ENCODE results near the gene DAP3. TPM values are rescaled to one million over a fixed set of nuclear protein-coding genes. Genes with fewer than 3 reads are reported as not detected.
A peak's percentile ranks its signal among the peaks of the same experiment; 100 is the strongest.

The DAP3 gene
- total and polyA plus RNA-seq, 9 of the 15 experiments (the other 6 are each of a cell fraction or from before 2014, with no cell fraction given), result 155 to 484 (median 298) TPM

- TF ChIP-seq, protein P1, sequence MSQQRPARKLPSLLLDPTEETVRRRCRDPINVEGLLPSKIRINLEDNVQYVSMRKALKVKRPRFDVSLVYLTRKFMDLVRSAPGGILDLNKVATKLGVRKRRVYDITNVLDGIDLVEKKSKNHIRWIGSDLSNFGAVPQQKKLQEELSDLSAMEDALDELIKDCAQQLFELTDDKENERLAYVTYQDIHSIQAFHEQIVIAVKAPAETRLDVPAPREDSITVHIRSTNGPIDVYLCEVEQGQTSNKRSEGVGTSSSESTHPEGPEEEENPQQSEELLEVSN (IDR thresholded peaks at IDR 0.05; ENCODE audit: borderline replicate concordance in 1 of 2, extremely low read depth in 1 of 2, insufficient read depth in 1 of 2, insufficient read length in 1 of 2, low read depth in 1 of 2, low read length in 1 of 2, poor library complexity in 1 of 2, severe bottlenecking in 1 of 2), result peak in 1 of 2 experiments; percentile 43
- TF ChIP-seq, protein P2, sequence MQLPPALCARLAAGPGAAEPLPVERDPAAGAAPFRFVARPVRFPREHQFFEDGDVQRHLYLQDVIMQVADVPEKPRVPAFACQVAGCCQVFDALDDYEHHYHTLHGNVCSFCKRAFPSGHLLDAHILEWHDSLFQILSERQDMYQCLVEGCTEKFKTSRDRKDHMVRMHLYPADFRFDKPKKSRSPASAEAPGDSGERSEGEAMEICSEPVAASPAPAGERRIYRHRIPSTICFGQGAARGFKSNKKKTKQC (CRISPR knock-in tag; IDR thresholded peaks at IDR 0.05), result peak; percentile 26; the same call in 1 of the 2 replicates
- TF ChIP-seq ZNF133 (CRISPR knock-in tag; IDR thresholded peaks at IDR 0.05), result no peak; the same call in 1 of the 2 replicates
- no peak for TF ChIP-seq E4F1 (CRISPR knock-in tag; IDR thresholded peaks at IDR 0.05; ENCODE audit: borderline replicate concordance)
- TF ChIP-seq ELF4 (CRISPR knock-in tag; IDR thresholded peaks at IDR 0.05), result peak; percentile 6; the same call in 1 of the 2 replicates
- TF ChIP-seq PBX2 (CRISPR knock-in tag; IDR thresholded peaks at IDR 0.05; ENCODE audit: low read depth), result no peak
- TF ChIP-seq PBX2 (tag; conservative IDR thresholded peaks at IDR 0.05; ENCODE audit: low read depth), result no peak
- no peak for TF ChIP-seq SMAD2 (IDR thresholded peaks at IDR 0.05; ENCODE audit: low read depth, low read length)
- TF ChIP-seq ZNF445 (CRISPR knock-in tag; IDR thresholded peaks at IDR 0.05; ENCODE audit: low read depth), result no peak
- no peak for TF ChIP-seq NR2C2 (CRISPR knock-in tag; IDR thresholded peaks at IDR 0.05)
- peak; percentile 73; the same call in 1 of the 2 replicates for TF ChIP-seq NR2C2 (tag; IDR thresholded peaks at IDR 0.05)
- TF ChIP-seq ZNF175 (CRISPR knock-in tag; IDR thresholded peaks at IDR 0.05; ENCODE audit: low read depth), result no peak
- no peak for TF ChIP-seq XRCC5 (IDR thresholded peaks at IDR 0.05; ENCODE audit: low read depth, low read length)
- no peak for TF ChIP-seq ZC3H11A (IDR thresholded peaks at IDR 0.05; ENCODE audit: low read depth, low read length)
- TF ChIP-seq, protein P3, sequence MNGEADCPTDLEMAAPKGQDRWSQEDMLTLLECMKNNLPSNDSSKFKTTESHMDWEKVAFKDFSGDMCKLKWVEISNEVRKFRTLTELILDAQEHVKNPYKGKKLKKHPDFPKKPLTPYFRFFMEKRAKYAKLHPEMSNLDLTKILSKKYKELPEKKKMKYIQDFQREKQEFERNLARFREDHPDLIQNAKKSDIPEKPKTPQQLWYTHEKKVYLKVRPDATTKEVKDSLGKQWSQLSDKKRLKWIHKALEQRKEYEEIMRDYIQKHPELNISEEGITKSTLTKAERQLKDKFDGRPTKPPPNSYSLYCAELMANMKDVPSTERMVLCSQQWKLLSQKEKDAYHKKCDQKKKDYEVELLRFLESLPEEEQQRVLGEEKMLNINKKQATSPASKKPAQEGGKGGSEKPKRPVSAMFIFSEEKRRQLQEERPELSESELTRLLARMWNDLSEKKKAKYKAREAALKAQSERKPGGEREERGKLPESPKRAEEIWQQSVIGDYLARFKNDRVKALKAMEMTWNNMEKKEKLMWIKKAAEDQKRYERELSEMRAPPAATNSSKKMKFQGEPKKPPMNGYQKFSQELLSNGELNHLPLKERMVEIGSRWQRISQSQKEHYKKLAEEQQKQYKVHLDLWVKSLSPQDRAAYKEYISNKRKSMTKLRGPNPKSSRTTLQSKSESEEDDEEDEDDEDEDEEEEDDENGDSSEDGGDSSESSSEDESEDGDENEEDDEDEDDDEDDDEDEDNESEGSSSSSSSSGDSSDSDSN (IDR thresholded peaks at IDR 0.05; ENCODE audit: borderline replicate concordance in 1 of 2, low read depth in 2 of 2, low read length in 2 of 2), result 0 out of 4 replicates have a peak, but pooled peaks of 1 of the 2 experiments have one; percentile 35
- peak; percentile 54; the same call in 1 of the 2 replicates for TF ChIP-seq NR2C1 (IDR thresholded peaks at IDR 0.05)
- TF ChIP-seq NR2C1 (tag; IDR thresholded peaks at IDR 0.05), result no peak
Observed at GRCh38 chr1:155688324-155689080, 389 bp upstream of the DAP3 start, which contains the start of gene YY1AP1 (continued).
